Measurements from ENCODE around the gene FBP2. TPM values are rescaled to one million over a fixed set of nuclear protein-coding genes. Genes with fewer than 3 reads are reported as not detected.
"Not testable (repeated sequence)": the region's sequence is repeated elsewhere in the genome, so short reads cannot be mapped to it uniquely, and the experiment has no call there.

FBP2 gene
- total RNA-seq, 2 experiments from 2014 or later: not detected

GRCh38 chr9:94600258-94600657, 6.6 kb upstream of the FBP2 start:
- no peaks in the 10 kb centered on the region for H3K9me3 Mint-ChIP-seq
- H3K36me3 Mint-ChIP-seq (ENCODE audit: low read depth): no peaks in the 10 kb centered on the region
- H3K4me3 Mint-ChIP-seq: no peak overlapping the region
- H3K27me3 Mint-ChIP-seq: peaks cover 14% of the 10 kb centered on the region
- no peak overlapping the region for H3K27ac Mint-ChIP-seq
- POLR2A ChIA-PET: no interaction called here
- H3K4me1 Mint-ChIP-seq: peaks cover 3% of the 10 kb centered on the region
- CTCF ChIA-PET: no interaction called here
- DNase-seq: no peak

DNA sequence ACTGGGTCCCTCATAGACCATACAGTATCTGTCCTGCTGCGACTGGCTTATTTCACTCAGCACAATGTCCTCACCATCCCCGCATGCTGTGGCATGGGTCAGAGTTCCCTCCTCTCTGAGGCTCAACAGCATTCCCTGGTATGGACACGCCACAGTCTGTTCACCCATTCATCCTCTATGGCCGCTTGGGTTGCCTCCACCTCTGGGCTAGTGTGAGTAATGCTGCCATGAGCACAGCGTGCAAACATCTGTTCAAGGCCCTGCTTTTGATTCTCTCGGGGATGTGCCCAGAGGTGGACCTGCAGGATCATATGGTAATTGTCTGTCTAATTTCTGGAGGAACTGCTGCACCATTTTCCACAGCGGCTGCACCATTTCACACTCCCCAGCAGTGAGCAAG, 5.5 kb upstream of the FBP2 start:
- Mint-ChIP-seq H3K4me3 (no peak overlapping the region), H3K27ac (no peak overlapping the region), H3K4me1 (peaks cover 3% of the 10 kb centered on the region), H3K27me3 (peaks cover 15% of the 10 kb centered on the region), H3K9me3 (no peaks in the 10 kb centered on the region), H3K36me3 (ENCODE audit: low read depth) (no peaks in the 10 kb centered on the region)
- ChIA-PET POLR2A (no interaction called here), CTCF (no interaction called here)
- DNase-seq: no peak

DNA sequence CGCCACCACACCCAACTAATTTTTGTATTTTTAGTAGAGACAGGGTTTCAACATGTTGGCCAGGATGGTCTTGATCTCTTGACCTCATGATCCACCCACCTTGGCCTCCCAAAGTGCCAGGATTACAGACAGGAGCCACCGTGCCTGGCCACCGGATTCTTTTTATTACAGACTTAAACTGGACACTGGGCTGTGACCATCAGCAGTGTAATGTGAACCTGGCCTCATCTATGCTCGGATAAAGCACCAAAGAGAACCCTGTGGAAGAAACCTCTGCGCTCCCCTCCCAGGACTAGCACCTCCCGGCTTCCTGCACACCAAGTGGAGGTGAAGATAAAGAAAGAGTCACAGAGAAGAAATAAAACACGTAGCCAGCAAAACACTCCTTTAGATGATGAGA, 941 bp downstream of the FBP2 start:
- DNase-seq; H3K9me3 Mint-ChIP-seq; POLR2A ChIA-PET; H3K27ac Mint-ChIP-seq; H3K4me3 Mint-ChIP-seq; CTCF ChIA-PET; H3K4me1 Mint-ChIP-seq; H3K36me3 Mint-ChIP-seq (ENCODE audit: low read depth): not testable (repeated sequence)
- peaks cover 11% of the 10 kb centered on the region for H3K27me3 Mint-ChIP-seq

GRCh38 chr9:94591876-94592275, 1.7 kb downstream of the FBP2 start:
- Mint-ChIP-seq H3K27me3 (peaks cover 10% of the 10 kb centered on the region), H3K9me3 (no peaks in the 10 kb centered on the region), H3K4me1 (peaks cover 5% of the 10 kb centered on the region), H3K4me3 (no peak overlapping the region), H3K36me3 (ENCODE audit: low read depth) (no peaks in the 10 kb centered on the region), H3K27ac (no peak overlapping the region)
- CTCF ChIA-PET: no interaction called here
- DNase-seq: no peak
- POLR2A ChIA-PET: no interaction called here

- DNase-seq; H3K36me3 Mint-ChIP-seq (ENCODE audit: low read depth); CTCF ChIA-PET; H3K27me3 Mint-ChIP-seq; H3K4me3 Mint-ChIP-seq; POLR2A ChIA-PET; H3K9me3 Mint-ChIP-seq; H3K27ac Mint-ChIP-seq: not testable (repeated sequence)
- peaks cover 12% of the 10 kb centered on the region for H3K4me1 Mint-ChIP-seq
These were observed 2.5 kb downstream of the FBP2 start for GRCh38 chr9:94591046-94591545.

DNA sequence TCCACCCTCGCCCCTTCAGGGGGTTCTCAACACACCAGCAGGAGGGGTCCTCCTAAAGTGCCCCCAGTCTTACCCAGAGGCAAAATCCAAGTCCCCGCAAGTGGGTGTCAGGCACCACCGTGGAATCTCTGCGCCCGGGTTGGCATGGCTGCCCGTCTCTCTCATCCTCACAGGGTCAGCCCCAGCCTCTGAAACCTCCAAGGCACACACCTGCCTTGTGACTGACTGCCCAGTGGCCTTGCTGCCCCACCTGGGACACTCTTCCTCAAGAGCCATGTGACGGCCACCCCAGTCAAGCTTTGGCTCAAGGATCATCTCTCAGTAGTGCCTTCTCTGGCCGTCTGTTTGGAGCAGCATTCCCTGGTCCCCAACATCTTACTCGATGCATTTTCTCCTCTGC, 4.9 kb downstream of the FBP2 start:
- H3K9me3 Mint-ChIP-seq: no peaks in the 10 kb centered on the region
- peaks cover 4% of the 10 kb centered on the region for H3K27me3 Mint-ChIP-seq
- DNase-seq: no peak
- H3K27ac Mint-ChIP-seq: no peak overlapping the region
- H3K36me3 Mint-ChIP-seq (ENCODE audit: low read depth): no peaks in the 10 kb centered on the region
- peaks cover 13% of the 10 kb centered on the region for H3K4me1 Mint-ChIP-seq
- H3K4me3 Mint-ChIP-seq: no peak overlapping the region
- CTCF ChIA-PET: no interaction called here
- POLR2A ChIA-PET: no interaction called here

DNA sequence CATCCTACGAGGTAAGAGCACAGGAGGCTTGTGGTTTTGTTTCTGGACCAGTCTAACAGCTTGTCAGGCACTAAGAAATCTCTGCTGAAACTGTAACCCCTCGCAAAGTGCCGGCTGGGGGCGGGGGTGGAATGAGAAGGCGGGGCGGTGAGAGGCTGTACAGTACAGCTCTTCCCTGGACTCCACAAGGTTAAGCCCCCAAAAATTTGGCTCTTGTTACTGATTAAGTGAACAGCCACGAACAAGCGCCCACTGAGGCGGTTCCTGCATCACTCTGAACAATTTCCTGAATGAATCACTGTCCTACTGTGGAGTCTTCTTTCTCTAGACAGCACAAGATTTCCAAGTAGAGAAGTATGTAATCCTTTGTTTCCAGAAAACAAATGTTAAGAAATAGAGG, 6.8 kb downstream of the FBP2 start:
- no peaks in the 10 kb centered on the region for H3K36me3 Mint-ChIP-seq (ENCODE audit: low read depth)
- peaks cover 4% of the 10 kb centered on the region for H3K27me3 Mint-ChIP-seq
- DNase-seq: no peak
- ChIA-PET POLR2A (no interaction called here), CTCF (interaction anchor here (0.9 kb wide), 1 partner anchor 18 kb away, joined by 3 read pairs; no protein-coding TSS in a partner anchor)
- H3K9me3 Mint-ChIP-seq: no peaks in the 10 kb centered on the region
- peaks cover 13% of the 10 kb centered on the region for H3K4me1 Mint-ChIP-seq
- peak overlapping the region; percentile 14 for H3K4me3 Mint-ChIP-seq
- H3K27ac Mint-ChIP-seq: no peak overlapping the region

- ChIA-PET POLR2A (no interaction called here), CTCF (interaction anchor here (0.9 kb wide), 1 partner anchor 18 kb away, joined by 3 read pairs; no protein-coding TSS in a partner anchor)
- H3K4me3 Mint-ChIP-seq: peak overlapping the region; percentile 14
- H3K27ac Mint-ChIP-seq: no peak overlapping the region
- H3K27me3 Mint-ChIP-seq: peaks cover 4% of the 10 kb centered on the region
- peaks cover 13% of the 10 kb centered on the region for H3K4me1 Mint-ChIP-seq
- no peak for DNase-seq
- H3K9me3 Mint-ChIP-seq: no peaks in the 10 kb centered on the region
- no peaks in the 10 kb centered on the region for H3K36me3 Mint-ChIP-seq (ENCODE audit: low read depth)
These were observed 7.3 kb downstream of the FBP2 start for GRCh38 chr9:94586316-94586715.

DNA sequence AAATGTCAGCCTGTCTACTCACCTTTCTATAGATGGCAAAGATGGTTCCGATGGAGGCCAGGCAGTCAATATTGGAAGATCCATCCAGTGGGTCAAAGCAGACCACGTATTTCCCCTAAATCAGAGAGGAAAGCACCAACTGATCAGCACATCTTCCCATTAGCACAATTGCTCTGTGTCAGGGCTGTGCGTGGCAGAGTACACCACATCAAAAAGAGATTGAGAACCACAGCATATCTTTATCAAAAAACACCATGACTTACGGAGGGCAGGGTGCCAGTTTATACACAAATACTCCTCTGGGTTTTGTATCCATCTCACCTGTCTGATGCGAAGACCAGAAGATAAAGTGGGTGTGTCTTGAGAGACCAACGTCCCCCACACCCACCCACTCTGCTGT, 9.1 kb downstream of the FBP2 start:
- no peaks in the 10 kb centered on the region for H3K9me3 Mint-ChIP-seq
- POLR2A ChIA-PET: interaction anchor here (1.2 kb wide), 1 partner anchor 47 kb away, joined by 3 read pairs; no protein-coding TSS in a partner anchor
- H3K36me3 Mint-ChIP-seq (ENCODE audit: low read depth): no peaks in the 10 kb centered on the region
- CTCF ChIA-PET: no interaction called here
- H3K27ac Mint-ChIP-seq: no peak overlapping the region
- H3K27me3 Mint-ChIP-seq: peaks cover 4% of the 10 kb centered on the region
- no peak overlapping the region for H3K4me3 Mint-ChIP-seq
- peaks cover 13% of the 10 kb centered on the region for H3K4me1 Mint-ChIP-seq
- DNase-seq: no peak

DNA sequence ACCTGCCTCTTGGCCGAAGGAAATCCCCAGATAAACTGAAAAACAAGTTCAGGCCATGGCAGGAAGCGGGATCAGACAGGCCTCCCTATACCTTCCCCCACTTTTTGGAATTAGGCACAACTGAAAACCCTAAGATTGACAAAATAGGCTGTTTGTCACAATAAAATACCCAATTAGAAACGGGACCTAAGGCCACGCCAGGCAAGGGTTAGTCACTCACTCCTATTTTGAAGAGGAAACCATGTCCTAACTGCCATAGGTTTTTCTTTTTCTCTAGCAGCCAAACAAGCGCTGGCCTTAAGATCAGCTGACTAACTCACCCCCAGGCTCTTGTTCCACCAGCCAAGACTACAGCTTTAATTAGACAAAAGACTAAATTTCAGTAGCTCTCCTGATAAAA, 11.9 kb downstream of the FBP2 start:
- ChIA-PET CTCF (interaction anchor here (0.9 kb wide), 1 partner anchor 12 kb away, joined by 3 read pairs; no protein-coding TSS in a partner anchor), POLR2A (no interaction called here)
- no peak for DNase-seq
- H3K4me1 Mint-ChIP-seq: peaks cover 10% of the 10 kb centered on the region
- H3K4me3 Mint-ChIP-seq: no peak overlapping the region
- no peaks in the 10 kb centered on the region for H3K27me3 Mint-ChIP-seq
- H3K9me3 Mint-ChIP-seq: no peaks in the 10 kb centered on the region
- no peaks in the 10 kb centered on the region for H3K36me3 Mint-ChIP-seq (ENCODE audit: low read depth)
- H3K27ac Mint-ChIP-seq: no peak overlapping the region

- Mint-ChIP-seq H3K27ac (no peak overlapping the region), H3K27me3 (peaks cover 14% of the 10 kb centered on the region), H3K9me3 (no peaks in the 10 kb centered on the region), H3K36me3 (ENCODE audit: low read depth) (no peaks in the 10 kb centered on the region), H3K4me3 (no peak overlapping the region), H3K4me1 (peaks cover 4% of the 10 kb centered on the region)
- ChIA-PET POLR2A (no interaction called here), CTCF (no interaction called here)
- DNase-seq: no peak
These were observed 16.1 kb downstream of the FBP2 start for GRCh38 chr9:94577571-94577970.

GRCh38 chr9:94577036-94577435, 16.6 kb downstream of the FBP2 start:
- peaks cover 19% of the 10 kb centered on the region for H3K27me3 Mint-ChIP-seq
- H3K9me3 Mint-ChIP-seq: no peaks in the 10 kb centered on the region
- H3K4me1 Mint-ChIP-seq: peaks cover 4% of the 10 kb centered on the region
- H3K27ac Mint-ChIP-seq: no peak overlapping the region
- ChIA-PET CTCF (no interaction called here), POLR2A (no interaction called here)
- DNase-seq: no peak
- no peak overlapping the region for H3K4me3 Mint-ChIP-seq
- H3K36me3 Mint-ChIP-seq (ENCODE audit: low read depth): no peaks in the 10 kb centered on the region

DNA sequence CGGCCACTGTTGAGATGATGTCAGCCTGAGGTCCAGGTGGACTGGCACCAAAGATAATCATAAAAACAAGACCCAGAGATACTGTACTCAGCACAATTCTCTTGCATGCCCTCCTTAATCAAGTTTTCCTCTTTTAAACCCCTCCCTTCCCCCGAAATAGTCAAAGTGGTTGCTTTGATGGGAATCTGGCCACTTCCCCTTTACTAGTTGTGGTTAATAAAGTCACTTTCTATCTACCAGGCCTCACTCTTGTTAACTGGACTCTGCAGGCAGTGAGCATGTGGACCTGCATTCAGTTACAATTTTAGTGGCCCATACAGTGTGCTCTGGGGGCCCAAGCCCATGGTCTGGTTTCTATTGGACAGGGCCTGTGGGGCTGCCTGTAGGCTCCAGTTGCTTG, 17.5 kb downstream of the FBP2 start:
- DNase-seq: no peak
- Mint-ChIP-seq H3K9me3 (no peaks in the 10 kb centered on the region), H3K4me3 (no peak overlapping the region), H3K27me3 (peaks cover 22% of the 10 kb centered on the region), H3K27ac (no peak overlapping the region), H3K36me3 (ENCODE audit: low read depth) (no peaks in the 10 kb centered on the region), H3K4me1 (peaks cover 4% of the 10 kb centered on the region)
- POLR2A ChIA-PET: no interaction called here
- CTCF ChIA-PET: no interaction called here

DNA sequence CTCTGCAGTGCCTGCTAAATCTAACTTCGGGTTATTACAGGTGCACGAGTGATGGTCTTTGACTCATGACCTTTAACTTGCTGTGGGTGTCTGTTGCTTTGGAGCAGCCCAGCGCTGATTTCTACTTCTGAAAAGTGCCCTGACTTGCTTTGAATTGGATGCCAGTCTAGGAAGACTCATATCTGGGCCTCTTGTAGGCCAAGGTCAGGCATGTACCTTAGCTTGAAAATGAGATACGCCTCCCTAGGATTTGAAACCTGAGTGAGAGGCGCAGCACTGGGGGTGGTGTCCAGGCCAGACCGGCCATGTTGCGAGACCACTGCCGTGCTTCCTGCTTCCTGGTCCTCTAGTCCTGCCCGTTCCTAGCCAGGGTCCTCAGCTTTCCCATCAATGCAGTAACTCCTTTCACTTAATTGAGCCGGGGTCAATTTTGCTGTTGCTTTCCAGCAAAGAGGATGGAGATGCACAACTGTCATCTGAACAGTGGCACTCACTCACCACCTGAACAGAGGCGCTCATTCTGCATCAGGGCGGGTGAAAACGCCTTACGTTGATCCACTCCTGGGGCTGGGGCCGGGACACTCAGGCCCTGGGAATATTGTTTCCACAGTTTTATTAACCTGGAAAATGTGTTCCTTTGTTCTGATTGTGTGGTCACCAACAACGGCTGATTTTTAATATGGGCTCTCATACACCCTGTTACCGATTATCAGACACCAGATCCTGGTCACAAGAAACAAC, 24.5 kb downstream of the FBP2 start:
- CTCF ChIA-PET: interaction anchor here (0.9 kb wide), 1 partner anchor 12 kb away, joined by 3 read pairs; no protein-coding TSS in a partner anchor
- DNase-seq: no peak
- no peaks in the 10 kb centered on the region for H3K4me1 Mint-ChIP-seq
- H3K27ac Mint-ChIP-seq: no peak overlapping the region
- POLR2A ChIA-PET: no interaction called here
- no peaks in the 10 kb centered on the region for H3K36me3 Mint-ChIP-seq (ENCODE audit: low read depth)
- peaks cover 31% of the 10 kb centered on the region for H3K27me3 Mint-ChIP-seq
- no peaks in the 10 kb centered on the region for H3K9me3 Mint-ChIP-seq
- no peak overlapping the region for H3K4me3 Mint-ChIP-seq

All from activated CD4-positive, alpha-beta memory T cell treated with anti-CD3 and anti-CD28 coated beads, Interleukin-2, amount 10 ng/mL, durations not matched to agents 7 days and 5 days (primary cell).